Measurements from ENCODE around the gene LIPC. TPM values are rescaled to one million over a fixed set of nuclear protein-coding genes. Genes with fewer than 3 reads are reported as not detected.

LIPC gene
- total and polyA plus RNA-seq, 9 of the 15 experiments (the other 6 are each of a cell fraction or from before 2014, with no cell fraction given), result 0.07 to 0.41 (median 0.11) TPM; not detected in 2

GRCh38 chr15:58387130-58387529 lies 44.7 kb upstream of the LIPC start:
- 50% methylated on average over 2 of the region's 2 CpGs for WGBS (ENCODE audit: insufficient coverage, low coverage, missing lambda C conversion rate)
- H3K9ac ChIP-seq (ENCODE audit: insufficient read depth in 1 of 2, low read depth in 2 of 2, low read length in 2 of 2), result no peak overlapping the region
- ChIA-PET CTCF (ENCODE audit: low intra/inter-chr PET ratio) (no interaction called here), POLR2A (interaction anchor here (0.6 to 0.8 kb wide), 2 partner anchors 8 to 103 kb away, joined by 3 read pairs; no protein-coding TSS in a partner anchor)
- peaks cover 0 to 4% of the 10 kb centered on the region in 2 experiments; a peak in 3 of 5 replicates for H3K4me1 ChIP-seq (replicated peaks in 1 of 2; ENCODE audit: control insufficient read depth in 2 of 2, insufficient read depth in 2 of 2, low read length in 2 of 2)
- H3K9me3 ChIP-seq (replicated peaks; ENCODE audit: control insufficient read depth, insufficient read depth, low read depth, low read length), result no peaks in the 10 kb centered on the region
- H4K20me1 ChIP-seq (replicated peaks; ENCODE audit: control insufficient read depth, insufficient read depth, low read length), result no peaks in the 10 kb centered on the region
- H3K36me3 ChIP-seq (ENCODE audit: control insufficient read depth, insufficient read depth, low read length), result no peaks in the 10 kb centered on the region
- no TSS peak for BruUV-seq (replicated peaks)
- ATAC-seq (no peak), DNase-seq (ENCODE audit: extremely low read depth in 1 of 4, low spot score in 3 of 4) (no peak), FAIRE-seq (no peak)
- no peak for TF ChIP-seq SMARCA4 (IDR thresholded peaks at IDR 0.05)
- TF ChIP-seq PCBP1 (IDR thresholded peaks at IDR 0.05; ENCODE audit: low read depth, low read length, poor library complexity, severe bottlenecking), result no peak
- H3K4me3 ChIP-seq, result no peak overlapping the region
- intact Hi-C loops (cut with micrococcal nuclease), result loop anchor here (10.0 kb wide), 1 partner anchor 48 kb away; the partner anchor contains the start of gene LIPC
- in situ Hi-C loops (cut with MboI), result no loop called here
- no peak overlapping the region for H2AFZ ChIP-seq (ENCODE audit: low read depth, low read length)
- H3K4me2 ChIP-seq (ENCODE audit: insufficient read depth, low read length), result no peak overlapping the region
- H3K9me1 ChIP-seq (ENCODE audit: control insufficient read depth, insufficient read depth, low read length), result no peaks in the 10 kb centered on the region
- H3K27me3 ChIP-seq (ENCODE audit: control insufficient read depth in 2 of 2, insufficient read depth in 2 of 2, low read length in 2 of 2), result no peaks in the 10 kb centered on the region
- H3K79me2 ChIP-seq (ENCODE audit: control insufficient read depth, insufficient read depth, low read length), result no peaks in the 10 kb centered on the region
- H3K27ac ChIP-seq (ENCODE audit: extremely low read depth, low read depth, low read length), result no peak overlapping the region

- no peaks in the 10 kb centered on the region for H3K79me2 ChIP-seq (ENCODE audit: control insufficient read depth, insufficient read depth, low read length)
- H3K4me3 ChIP-seq, result no peak overlapping the region
- H3K27me3 ChIP-seq (ENCODE audit: control insufficient read depth in 2 of 2, insufficient read depth in 2 of 2, low read length in 2 of 2), result no peaks in the 10 kb centered on the region
- no peak for ATAC-seq
- H3K9me1 ChIP-seq (ENCODE audit: control insufficient read depth, insufficient read depth, low read length), result no peaks in the 10 kb centered on the region
- no peaks in the 10 kb centered on the region for H4K20me1 ChIP-seq (replicated peaks; ENCODE audit: control insufficient read depth, insufficient read depth, low read length)
- intact Hi-C loops (cut with micrococcal nuclease) (loop anchor here (10.0 kb wide), 1 partner anchor 47 kb away; the partner anchor contains the start of gene LIPC), in situ Hi-C loops (cut with MboI) (no loop called here)
- no peaks in the 10 kb centered on the region for H3K9me3 ChIP-seq (replicated peaks; ENCODE audit: control insufficient read depth, insufficient read depth, low read depth, low read length)
- ChIA-PET POLR2A (no interaction called here), CTCF (ENCODE audit: low intra/inter-chr PET ratio) (no interaction called here)
- no peak overlapping the region for H3K4me2 ChIP-seq (ENCODE audit: insufficient read depth, low read length)
- no peak for FAIRE-seq
- H3K4me1 ChIP-seq (replicated peaks in 1 of 2; ENCODE audit: control insufficient read depth in 2 of 2, insufficient read depth in 2 of 2, low read length in 2 of 2), result peaks cover 0 to 14% of the 10 kb centered on the region in 2 experiments; a peak in 3 of 5 replicates
- 67% methylated on average over 7 of the region's 7 CpGs for WGBS (ENCODE audit: insufficient coverage, low coverage, missing lambda C conversion rate)
- no peak overlapping the region for H3K9ac ChIP-seq (ENCODE audit: insufficient read depth in 1 of 2, low read depth in 2 of 2, low read length in 2 of 2)
- no peak overlapping the region for H2AFZ ChIP-seq (ENCODE audit: low read depth, low read length)
- no peaks in the 10 kb centered on the region for H3K36me3 ChIP-seq (ENCODE audit: control insufficient read depth, insufficient read depth, low read length)
- DNase-seq (ENCODE audit: extremely low read depth in 1 of 4, low spot score in 3 of 4), result no peak
- no peak overlapping the region for H3K27ac ChIP-seq (ENCODE audit: extremely low read depth, low read depth, low read length)
- no TSS peak for BruUV-seq (replicated peaks)
- TF ChIP-seq ZC3H4 (CRISPR knock-in tag; IDR thresholded peaks at IDR 0.05; ENCODE audit: borderline replicate concordance), result no peak
- no peak for TF ChIP-seq TAF9B (IDR thresholded peaks at IDR 0.05; ENCODE audit: partially characterized antibody)
- TF ChIP-seq GABPB2 (CRISPR knock-in tag; conservative IDR thresholded peaks at IDR 0.05), result no peak
- no peak for TF ChIP-seq HLTF (IDR thresholded peaks at IDR 0.05)
- no peak for TF ChIP-seq ZNF655 (CRISPR knock-in tag; IDR thresholded peaks at IDR 0.05)
- no peak for TF ChIP-seq DACH1 (IDR thresholded peaks at IDR 0.05; ENCODE audit: partially characterized antibody)
- no peak for TF ChIP-seq ZNF764 (CRISPR knock-in tag; IDR thresholded peaks at IDR 0.05; ENCODE audit: low read depth)
- TF ChIP-seq GTF2A2 (tag; IDR thresholded peaks at IDR 0.05), result no peak
- TF ChIP-seq GTF2B (IDR thresholded peaks at IDR 0.05; ENCODE audit: extremely low read depth, insufficient read length), result no peak
- TF ChIP-seq CBX2 (IDR thresholded peaks at IDR 0.05; ENCODE audit: insufficient read depth, low read length, poor library complexity, severe bottlenecking), result no peak
- no peak for TF ChIP-seq ZBTB49 (CRISPR knock-in tag; IDR thresholded peaks at IDR 0.05; ENCODE audit: borderline replicate concordance)
Observed at GRCh38 chr15:58388211-58388610, 43.6 kb upstream of the LIPC start.
